H1 (cell line): ENCODE results near the gene SEMA3C. TPM values are rescaled to one million over a fixed set of nuclear protein-coding genes. Genes with fewer than 3 reads are reported as not detected.

Experiments
- ATF3 ChIP-seq: IDR thresholded peaks from 2 replicates; pipeline ENCODE4 v1.6.1; 2011; ENCODE audit warnings: low read depth, mild to moderate bottlenecking, low read length; ENCODE audit not compliant: insufficient read depth
- CBX8 ChIP-seq: fragments of 300-800, 300-1000 bp; sonication (generic); IDR thresholded peaks from 2 replicates; pipeline ENCODE4 v1.7.1; 2016; ENCODE audit warnings: low read depth, low read length, borderline replicate concordance
- CHD1 ChIP-seq: IDR thresholded peaks from 2 replicates; pipeline ENCODE4 v1.6.1; 2012; ENCODE audit warnings: low read depth, low read length, improper control_type of control experiment
- KDM4A ChIP-seq: IDR thresholded peaks from one replicate; pipeline ENCODE4 v1.7.1; 2012; ENCODE audit warnings: low read depth, mild to moderate bottlenecking, moderate library complexity, low read length, inconsistent platforms; ENCODE audit not compliant: severe bottlenecking
- TAF1 ChIP-seq: IDR thresholded peaks from 2 replicates; pipeline ENCODE4 v1.6.1; 2011; ENCODE audit warnings: mild to moderate bottlenecking, low read depth, low read length
- ZNF274 ChIP-seq: IDR thresholded peaks from 2 replicates; pipeline ENCODE4 v1.7.0; 2012; ENCODE audit warnings: low read length, borderline replicate concordance; ENCODE audit errors: extremely low read depth
- polyA plus RNA-seq, 7 experiments: library from polyadenylated mRNA; depleted of rRNA in 3 of 7; stranded (reverse) in 5 of 7; unstranded in 2 of 7; fragments of >200 nt in 5 of 7; fragments of 200-250 nt in 2 of 7; gene quantifications; 1 replicate in 5 of 7; 2 replicates in 1 of 7; 4 replicates in 1 of 7; pipeline versions ENCODE4 v1.2.1 to v1.2.3, GENCODE V29; 2011 to 2013; ENCODE audit warnings: missing spikeins in 2 of 7, mixed read lengths in 2 of 7
- total RNA-seq: library from RNA; stranded (reverse); fragmentation: NEBNext Ultra II Directional; extraction: Animal tissue kit (Norgen Biotek cat#: 25700); gene quantifications from 2 replicates; pipeline ENCODE4 v1.2.1, GENCODE V29; 2021

The SEMA3C gene
- total and polyA plus RNA-seq, 2 of the 8 experiments (the other 6 are each of a cell fraction or from before 2014, with no cell fraction given): 0.15 to 1.4 TPM

- no peak for TF ChIP-seq KDM4A
- TF ChIP-seq CBX8: no peak
- TF ChIP-seq TAF1: no peak
- TF ChIP-seq ZNF274: no peak
- no peak for TF ChIP-seq CHD1
- TF ChIP-seq ATF3: no peak
Measured at GRCh38 chr7:80883154-80884025, 35.5 kb downstream of the SEMA3C start (continued).
